K562 (cell line): ENCODE results near the gene SLC31A2. TPM values are rescaled to one million over a fixed set of nuclear protein-coding genes. Genes with fewer than 3 reads are reported as not detected.
A peak's percentile ranks its signal among the peaks of the same experiment; 100 is the strongest.

ENCODE experiments used
- ATAC-seq: fragments of 200-7000 bp; cut with Tn5 transposase; 3 replicates; pipeline ENCODE4 v1.9.1; 2020; ENCODE audit warnings: moderate library complexity
- Bru-seq: library from RNA; stranded (reverse); fragments of 400-500 nt; gene quantifications from one replicate; lab custom pipeline; 2021; lab: Mats Ljungman, UMichigan
- BruChase-seq, 2 experiments: library from RNA; stranded (reverse); fragments of 400-500 nt; gene quantifications; one replicate each; lab custom pipeline; 2021; lab: Mats Ljungman, UMichigan
- BruUV-seq: library from RNA; stranded (reverse); fragments of 400-500 nt; replicated peaks from 2 replicates; lab custom pipeline; 2021; lab: Mats Ljungman, UMichigan
- CTCF ChIA-PET: fragments of 300-600 bp; formaldehyde crosslinking; extraction: SDS; loops from one replicate; lab custom pipeline; 2021; ENCODE audit warnings: low intra/inter-chr PET ratio; lab: Yijun Ruan, JAX
- POLR2A ChIA-PET: fragments of 300-600, 350-650 bp; sonication (Branson Sonifier 250); formaldehyde crosslinking; extraction: SDS; loops from one replicate; lab custom pipeline; 2021; ENCODE audit warnings: antibody characterized with exemption, inconsistent platforms; lab: Yijun Ruan, JAX
- DNase-seq, 4 experiments: peaks; one replicate each; pipeline versions ENCODE4 v3.0.0 to v3.0.0-alpha.2; 2011 to 2018; ENCODE audit warnings: low spot score in 3 of 4, mixed read lengths in 3 of 4; ENCODE audit errors: extremely low read depth in 1 of 4
- FAIRE-seq: peaks from 2 replicates; lab custom pipeline; 2011; peaks lifted over from hg19 to GRCh38; lab: Jason Lieb, UNC
- H2AFZ ChIP-seq: 2 replicates; pipeline ENCODE4 v1.6.0; 2011; ENCODE audit warnings: low read depth, low read length, control low read depth, inconsistent platforms
- H3K27ac ChIP-seq: fragments of 200-600 bp; 3 replicates; pipeline ENCODE4 v1.8.0; 2011; ENCODE audit warnings: low read depth, mild to moderate bottlenecking, control low read depth, inconsistent platforms, low read length, moderate library complexity, mixed read lengths; ENCODE audit errors: extremely low read depth
- H3K27me3 ChIP-seq, 2 experiments: fragments of 300-600 bp in 1 of 2; 2 replicates in 1 of 2; 3 replicates in 1 of 2; pipeline versions ENCODE4 v1.6.0 to v1.8.0; 2011; ENCODE audit warnings: inconsistent platforms in 2 of 2, low read length in 2 of 2, mild to moderate bottlenecking in 1 of 2, mixed read lengths in 1 of 2, moderate library complexity in 1 of 2; ENCODE audit not compliant: control insufficient read depth in 2 of 2, insufficient read depth in 2 of 2
- H3K36me3 ChIP-seq: fragments of 300-600 bp; 3 replicates; pipeline ENCODE4 v1.8.0; 2011; ENCODE audit warnings: mild to moderate bottlenecking, low read length, inconsistent platforms; ENCODE audit not compliant: control insufficient read depth, insufficient read depth
- H3K4me1 ChIP-seq, 2 experiments: fragments of 200-600 bp in 1 of 2; replicated peaks in 1 of 2; 2 replicates in 1 of 2; 3 replicates in 1 of 2; pipeline versions ENCODE4 v1.5.1 to v1.8.0; 2011; ENCODE audit warnings: inconsistent platforms in 2 of 2, low read length in 2 of 2, mild to moderate bottlenecking in 1 of 2, mixed read lengths in 1 of 2, moderate library complexity in 1 of 2; ENCODE audit not compliant: control insufficient read depth in 2 of 2, insufficient read depth in 2 of 2
- H3K4me2 ChIP-seq: 2 replicates; pipeline ENCODE4 v1.6.1; 2011; ENCODE audit warnings: low read length, control low read depth, inconsistent platforms, mixed read lengths; ENCODE audit not compliant: insufficient read depth
- H3K4me3 ChIP-seq: fragments of 200-600 bp; sonication (generic), shearing (Covaris generic); 2 replicates; pipeline ENCODE4 v1.5.1; 2016; ENCODE audit warnings: control low read depth, inconsistent platforms
- H3K79me2 ChIP-seq: fragments of 200-600 bp; 3 replicates; pipeline ENCODE4 v1.8.0; 2011; ENCODE audit warnings: low read length, inconsistent platforms; ENCODE audit not compliant: control insufficient read depth, insufficient read depth
- H3K9ac ChIP-seq, 2 experiments: 2 replicates each; pipeline versions ENCODE4 v1.6.0 to v1.6.1; 2011; ENCODE audit warnings: low read depth in 2 of 2, low read length in 2 of 2, control low read depth in 1 of 2, inconsistent platforms in 1 of 2, mild to moderate bottlenecking in 1 of 2, mixed read lengths in 1 of 2; ENCODE audit not compliant: insufficient read depth in 1 of 2
- H3K9me1 ChIP-seq: one replicate; pipeline ENCODE4 v1.6.0; 2011; ENCODE audit warnings: inconsistent platforms, mild to moderate bottlenecking, low read length, moderate library complexity; ENCODE audit not compliant: control insufficient read depth, insufficient read depth
- H3K9me3 ChIP-seq: replicated peaks from 2 replicates; pipeline ENCODE4 v1.5.1; 2011; ENCODE audit warnings: low read depth, low read length, inconsistent platforms; ENCODE audit not compliant: control insufficient read depth, insufficient read depth
- H4K20me1 ChIP-seq: replicated peaks from 2 replicates; pipeline ENCODE4 v1.6.1; 2011; ENCODE audit warnings: low read length, inconsistent platforms, mixed read lengths; ENCODE audit not compliant: control insufficient read depth, insufficient read depth
- E2F6 ChIP-seq, 2 experiments: IDR thresholded peaks; 2 replicates each; pipeline ENCODE4 v1.6.1; 2011; ENCODE audit warnings: borderline replicate concordance in 1 of 2, control low read depth in 1 of 2, low read depth in 1 of 2, low read length in 1 of 2, mild to moderate bottlenecking in 1 of 2, mixed read lengths in 1 of 2, moderate library complexity in 1 of 2; ENCODE audit not compliant: insufficient read depth in 1 of 2, insufficient read length in 1 of 2, poor library complexity in 1 of 2, severe bottlenecking in 1 of 2; ENCODE audit errors: extremely low read depth in 1 of 2
- KDM5B ChIP-seq: fragments of 200-600 bp; sonication (generic); IDR thresholded peaks from 2 replicates; pipeline ENCODE4 v1.6.1; 2012; ENCODE audit warnings: low read depth, mild to moderate bottlenecking, moderate library complexity, low read length, control low read depth, inconsistent platforms; ENCODE audit not compliant: insufficient replicate concordance
- MBD2 ChIP-seq: sonication (generic); IDR thresholded peaks from 2 replicates; pipeline ENCODE4 v1.6.1; 2016; ENCODE audit warnings: low read depth, borderline replicate concordance
- POLR2H ChIP-seq: IDR thresholded peaks from 2 replicates; pipeline ENCODE4 v1.6.1; 2016; ENCODE audit warnings: missing genetic modification characterization, low read depth, mild to moderate bottlenecking, control low read depth, missing compliant biosample characterization, moderate library complexity
- RB1 ChIP-seq: fragments of 450-650 bp; IDR thresholded peaks from 2 replicates; pipeline ENCODE4 v1.6.1; 2017; ENCODE audit warnings: low read depth, mild to moderate bottlenecking
- ZNF224 ChIP-seq: sonication (generic); formaldehyde crosslinking; IDR thresholded peaks from 2 replicates; pipeline ENCODE4 v1.8.0; 2022; ENCODE audit warnings: mild to moderate bottlenecking, missing genetic modification reagents
- ZNF445 ChIP-seq: fragments of 250-450 bp; sonication (Bioruptor Pico); IDR thresholded peaks from 2 replicates; pipeline ENCODE4 v1.4.0; 2020; ENCODE audit warnings: low read depth, mild to moderate bottlenecking, moderate library complexity
- WGBS: fragments of 100-300 bp; shearing (Covaris generic); methylation state at CpG from one replicate; pipeline ENCODE4 v1.1.6; 2016; ENCODE audit warnings: low coverage, mixed read lengths; ENCODE audit not compliant: insufficient coverage; ENCODE audit errors: missing lambda C conversion rate; 5-methylcytosine and 5-hydroxymethylcytosine counted together
- in situ Hi-C: fragments of 300-500 bp; cut with MboI; formaldehyde crosslinking; loops from 4 replicates; pipeline ENCODE4 v1.15.0; 2018; ENCODE audit warnings: inconsistent platforms, mixed read lengths
- intact Hi-C: fragments of 100-400 bp; cut with micrococcal nuclease; formaldehyde crosslinking; loops from 2 replicates; pipeline ENCODE4 v1.14.2; 2022
- long read RNA-seq, 3 experiments: library from polyadenylated mRNA in 2 of 3; library from RNA in 1 of 3; unstranded in 2 of 3; stranded (forward) in 1 of 3; transcript quantifications; one replicate each; pipeline ENCODE4 v2.0.0, GENCODE V29; 2019 to 2022
- polyA minus RNA-seq, 3 experiments: library from RNA; depleted of rRNA, polyadenylated mRNA; stranded (reverse); fragments of >200 nt; gene quantifications; 2 replicates each; pipeline ENCODE4 v1.2.3, GENCODE V29; 2011
- polyA plus RNA-seq, 8 experiments: library from polyadenylated mRNA; depleted of rRNA in 4 of 8; stranded (reverse) in 5 of 8; unstranded in 3 of 8; fragments of >200 nt; fragmentation: Nextera tagmentation in 2 of 8; fragmentation: Illumina TruSeq in 1 of 8; extraction: Ambion mirVana in 2 of 8; extraction: Trizol in 1 of 8; gene quantifications; 2 replicates each; pipeline versions ENCODE4 v1.2.1 to v1.2.3, GENCODE V29; 2011 to 2014; ENCODE audit warnings: inconsistent platforms in 1 of 8, missing spikeins in 1 of 8
- total RNA-seq, 7 experiments: library from RNA; depleted of rRNA in 6 of 7; stranded (reverse); fragments of >200 nt in 6 of 7; fragmentation: Illumina TruSeq in 2 of 7; extraction: Trizol in 2 of 7; gene quantifications; 2 replicates each; pipeline versions ENCODE4 v1.2.1 to v1.2.3, GENCODE V29; 2011 to 2021; ENCODE audit warnings: low replicate concordance in 1 of 7
- TF ChIP-seq, protein P1 (sequence below): IDR thresholded peaks from 2 replicates; pipeline ENCODE4 v1.6.1; 2011; ENCODE audit warnings: borderline replicate concordance, low read depth, mild to moderate bottlenecking, moderate library complexity, low read length; ENCODE audit not compliant: insufficient read depth, poor library complexity, severe bottlenecking

The SLC31A2 gene, protein sequence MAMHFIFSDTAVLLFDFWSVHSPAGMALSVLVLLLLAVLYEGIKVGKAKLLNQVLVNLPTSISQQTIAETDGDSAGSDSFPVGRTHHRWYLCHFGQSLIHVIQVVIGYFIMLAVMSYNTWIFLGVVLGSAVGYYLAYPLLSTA
- 5.2 and 7.8 TPM in 2 replicates for total RNA-seq (2011; cell fraction: chromatin; rRNA removed; ENCODE audit: low replicate concordance)
- total RNA-seq (2011; cell fraction: nucleolus; rRNA removed) = 7.8 and 9.8 TPM in 2 replicates
- total RNA-seq (2011; cell fraction: nucleoplasm; rRNA removed) = 5.3 and 11.9 TPM in 2 replicates
- total RNA-seq (2014; rRNA removed) = 1.5 and 2.0 TPM in 2 replicates
- total RNA-seq (2014; rRNA removed; fragmentation: Illumina TruSeq; extraction: Trizol) = 2.5 and 2.7 TPM in 2 replicates
- 2.6 and 3.5 TPM in 2 replicates for total RNA-seq (2015; rRNA removed; fragmentation: Illumina TruSeq; extraction: Trizol)
- 2.2 and 2.3 TPM in 2 replicates for total RNA-seq (2021)
- 2.8 and 4.3 TPM in 2 replicates for polyA plus RNA-seq (2011; rRNA removed)
- polyA plus RNA-seq (2011; cell fraction: cytosol; rRNA removed) = 3.8 and 6.4 TPM in 2 replicates
- polyA plus RNA-seq (2011; cell fraction: nucleus; rRNA removed) = 3.0 and 4.7 TPM in 2 replicates
- 2.1 and 2.4 TPM in 2 replicates for polyA plus RNA-seq (2012)
- 2.3 and 2.5 TPM in 2 replicates for polyA plus RNA-seq (2014; fragmentation: Illumina TruSeq; extraction: Trizol)
- polyA plus RNA-seq (2014; fragmentation: Nextera tagmentation; extraction: Ambion mirVana) = 1 to 10 TPM; 1.5 to 2.2 TPM
- 2.2 and 3.6 TPM in 2 replicates for polyA plus RNA-seq (2014; rRNA removed)
- polyA minus RNA-seq (2011; rRNA and poly(A)+ RNA removed) = 2.9 and 4.3 TPM in 2 replicates
- polyA minus RNA-seq (2011; cell fraction: cytosol; rRNA and poly(A)+ RNA removed) = 0.57 TPM in 1 of 2 replicates, not detected in the other
- 4.6 and 5.8 TPM in 2 replicates for polyA minus RNA-seq (2011; cell fraction: nucleus; rRNA and poly(A)+ RNA removed)
- Bru-seq, nascent RNA = percentile 60 among the genes with signal in this experiment
- percentile 44 among the genes with signal in this experiment for BruChase-seq, experiment 1, labeled RNA remaining after a 2-hour chase
- BruChase-seq, experiment 2, labeled RNA remaining after a 6-hour chase = percentile 49 among the genes with signal in this experiment
- long read RNA-seq, experiment 1, transcript SLC31A2-201 (4 exons, 1,785 nt) = major isoform, 12 of 14 reads
- long read RNA-seq, experiment 1, partial matches to known transcripts = 0 of 14 reads
- long read RNA-seq, experiment 1, other reads (novel, unspliced or antisense) = 2 of 14 reads
- long read RNA-seq, experiment 2, partial matches to known transcripts = 0 of 5 reads
- long read RNA-seq, experiment 2, other reads (novel, unspliced or antisense) = 1 of 5 reads
- long read RNA-seq, experiment 3, partial matches to known transcripts = 0 of 6 reads
- long read RNA-seq, experiment 3, other reads (novel, unspliced or antisense) = 2 of 6 reads

GRCh38 chr9:113150670-113151611 lies at the start of gene SLC31A2:
Gene SLC31A2, plus strand, starts transcription at chr9:113151007. Its CDS starts 68 bp downstream, at chr9:113151075.
- H3K9me1 ChIP-seq = no peaks in the 10 kb centered on the region
- ChIA-PET POLR2A (interaction anchor here (0.6 to 1.2 kb wide), 6 partner anchors 12 to 429 kb away, joined by 3 to 5 read pairs (median 3); partner anchors contain the start of genes FKBP15 and SLC31A1), CTCF (interaction anchor here (0.6 to 1.3 kb wide), 2 partner anchors 39 to 1121 kb away, joined by 3 to 4 read pairs; no protein-coding TSS in a partner anchor)
- peaks cover 11 to 14% of the 10 kb centered on the region in 2 experiments; a peak in 4 of 5 replicates for H3K4me1 ChIP-seq
- no peaks in the 10 kb centered on the region for H4K20me1 ChIP-seq
- BruUV-seq = no TSS peak
- ATAC-seq = peak; percentile 98
- intact Hi-C loops = no loop called here
- H3K4me3 ChIP-seq = peak within 1 kb of the TSS; percentile 67
- peak; percentile 65 for FAIRE-seq
- H3K9me3 ChIP-seq = no peaks in the 10 kb centered on the region
- peak within 1 kb of the TSS; percentile 83 for H3K4me2 ChIP-seq
- peak; percentile 91 to 95 (median 94) for DNase-seq
- peak within 1 kb of the TSS; percentile 43; the same call in 1 of the 3 replicates for H3K27ac ChIP-seq
- H3K79me2 ChIP-seq = no peaks in the 10 kb centered on the region
- no peaks in the 10 kb centered on the region for H3K36me3 ChIP-seq
- peak within 1 kb of the TSS; percentile 94 for H2AFZ ChIP-seq
- WGBS = 2% methylated on average over 48 of the region's 87 CpGs
- H3K27me3 ChIP-seq = peaks cover 0 to 6% of the 10 kb centered on the region in 2 experiments; a peak in 1 of 5 replicates
- peak within 1 kb of the TSS; percentile 64 to 94; a peak in 3 of 4 replicates for H3K9ac ChIP-seq
- in situ Hi-C loops = no loop called here
- TF ChIP-seq E2F6 (IDR thresholded peaks at IDR 0.05; ENCODE audit: borderline replicate concordance in 1 of 2, extremely low read depth in 1 of 2, insufficient read depth in 1 of 2, insufficient read length in 1 of 2, low read depth in 1 of 2, low read length in 1 of 2, poor library complexity in 1 of 2, severe bottlenecking in 1 of 2) (peak; percentile 74 to 78), RB1 (peak; percentile 85), KDM5B (peak; percentile 47), MBD2 (0 out of 2 replicates have a peak, but pooled peaks have one; percentile 60), ZNF224 (CRISPR knock-in tag) (0 out of 2 replicates have a peak, but pooled peaks have one; percentile 19), ZNF445 (CRISPR knock-in tag) (no peak), POLR2H (tag) (no peak)
- TF ChIP-seq, protein P1, sequence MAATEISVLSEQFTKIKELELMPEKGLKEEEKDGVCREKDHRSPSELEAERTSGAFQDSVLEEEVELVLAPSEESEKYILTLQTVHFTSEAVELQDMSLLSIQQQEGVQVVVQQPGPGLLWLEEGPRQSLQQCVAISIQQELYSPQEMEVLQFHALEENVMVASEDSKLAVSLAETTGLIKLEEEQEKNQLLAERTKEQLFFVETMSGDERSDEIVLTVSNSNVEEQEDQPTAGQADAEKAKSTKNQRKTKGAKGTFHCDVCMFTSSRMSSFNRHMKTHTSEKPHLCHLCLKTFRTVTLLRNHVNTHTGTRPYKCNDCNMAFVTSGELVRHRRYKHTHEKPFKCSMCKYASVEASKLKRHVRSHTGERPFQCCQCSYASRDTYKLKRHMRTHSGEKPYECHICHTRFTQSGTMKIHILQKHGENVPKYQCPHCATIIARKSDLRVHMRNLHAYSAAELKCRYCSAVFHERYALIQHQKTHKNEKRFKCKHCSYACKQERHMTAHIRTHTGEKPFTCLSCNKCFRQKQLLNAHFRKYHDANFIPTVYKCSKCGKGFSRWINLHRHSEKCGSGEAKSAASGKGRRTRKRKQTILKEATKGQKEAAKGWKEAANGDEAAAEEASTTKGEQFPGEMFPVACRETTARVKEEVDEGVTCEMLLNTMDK = peak; percentile 63
